Mucosa of descending colon (tissue), 3 donors: ENCODE results near the gene MYLK. TPM values are rescaled to one million over a fixed set of nuclear protein-coding genes. Genes with fewer than 3 reads are reported as not detected.

Source experiments
- ATAC-seq: fragments of 200-7000 bp; cut with Tn5 transposase; one replicate; pipeline ENCODE4 v1.9.1; 2020; ENCODE audit warnings: mild to moderate bottlenecking, moderate library complexity
- DNase-seq, 3 donors: peaks; one replicate each; pipeline ENCODE4 v3.0.0-alpha.2; 2020
- H3K36me3 ChIP-seq: fragments of 200-600 bp; one replicate; pipeline ENCODE4 v1.8.0; 2021; ENCODE audit warnings: low read depth, mild to moderate bottlenecking
- H3K4me1 ChIP-seq: fragments of 200-600 bp; one replicate; pipeline ENCODE4 v1.8.0; 2021; ENCODE audit warnings: low read depth, mild to moderate bottlenecking
- H3K4me3 ChIP-seq: fragments of 200-600 bp; one replicate; pipeline ENCODE4 v1.8.0; 2021; ENCODE audit warnings: mild to moderate bottlenecking
- H3K9me3 ChIP-seq: fragments of 200-600 bp; one replicate; pipeline ENCODE4 v1.8.0; 2021; ENCODE audit warnings: mild to moderate bottlenecking
- CTCF ChIP-seq: fragments of 200-600 bp; IDR thresholded peaks from one replicate; pipeline ENCODE4 v1.8.0; 2022; ENCODE audit warnings: antibody characterized with exemption, mild to moderate bottlenecking
- intact Hi-C, 2 donors: fragments of 100-400 bp; cut with DNase I in 1 of 2; cut with micrococcal nuclease in 1 of 2; formaldehyde crosslinking; loops; one replicate each; pipeline versions ENCODE4 v1.11.0 to v1.11.1; 2022; cut with DNase I, micrococcal nuclease
- total RNA-seq, 3 donors: library from RNA; stranded (reverse); fragmentation: NEBNext Ultra II Directional in 2 of 3; extraction: Animal tissue kit (Norgen Biotek cat#: 25700) in 2 of 3; gene quantifications; one replicate each; pipeline versions ENCODE4 v1.2.1 to v1.2.4, GENCODE V29; 2021 to 2023
- donor health status: DM: no; HTN: no; CAD: no; lungs with moderate emphysema.
- donor health status: DM: no; HTN: no; CAD: no.
- donor health status: DM: no; HTN: yes; CAD: no.

MYLK gene
- total RNA-seq, 3 donors from 2014 or later = 157 to 1,614 (median 175) TPM

- H3K9me3 ChIP-seq = no peaks in the 10 kb centered on the region
- no peak for TF ChIP-seq CTCF
- DNase-seq = no peak
- ATAC-seq = no peak
- no peaks in the 10 kb centered on the region for H3K36me3 ChIP-seq
- intact Hi-C loops = no loop called here
- no peak overlapping the region for H3K4me3 ChIP-seq
- peaks cover 8% of the 10 kb centered on the region for H3K4me1 ChIP-seq
Measured at GRCh38 chr3:123751433-123751832, 132.7 kb downstream of the MYLK start.

DNA sequence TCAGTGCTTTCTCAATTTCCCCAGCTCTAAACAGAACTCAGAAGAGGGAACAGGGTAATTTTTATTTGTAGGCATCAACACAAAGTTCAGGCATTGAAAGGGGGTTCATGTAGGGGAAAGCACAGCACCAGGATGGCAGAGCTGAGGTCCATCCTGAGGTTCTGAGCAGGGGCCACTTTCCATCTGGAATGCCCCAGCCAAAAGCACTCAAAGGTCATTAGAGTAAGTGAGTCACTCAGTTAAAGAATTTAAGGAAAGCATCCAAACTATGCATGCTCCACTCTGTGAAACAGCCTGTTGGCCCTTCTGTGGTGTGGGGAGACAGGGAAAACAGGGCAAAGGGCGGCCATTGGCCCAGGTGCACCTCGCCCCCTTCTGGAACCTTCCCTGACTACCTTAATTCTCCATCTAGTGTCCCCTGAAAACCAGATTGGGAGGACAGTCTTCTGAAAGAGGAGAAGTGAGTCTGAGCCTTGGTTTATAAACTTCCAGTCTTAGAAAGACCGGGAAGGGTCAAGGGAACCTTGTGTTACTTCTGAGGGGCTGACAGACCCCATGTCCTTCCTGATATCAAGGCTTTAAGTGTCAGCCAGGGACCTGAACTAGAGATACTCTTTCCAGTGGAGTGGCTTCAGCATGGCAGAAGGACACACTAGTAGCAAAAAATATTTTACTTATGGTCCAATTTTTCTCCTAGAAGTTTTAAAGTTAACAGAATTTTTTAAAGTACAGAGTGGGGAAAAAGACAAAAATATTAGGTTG lies 133.3 kb downstream of the MYLK start:
- H3K4me3 ChIP-seq = no peak overlapping the region
- intact Hi-C loops = no loop called here
- DNase-seq = no peak
- no peak for TF ChIP-seq CTCF
- H3K9me3 ChIP-seq = no peaks in the 10 kb centered on the region
- H3K4me1 ChIP-seq = peaks cover 8% of the 10 kb centered on the region
- no peaks in the 10 kb centered on the region for H3K36me3 ChIP-seq
- ATAC-seq = no peak

GRCh38 chr3:123750209-123750608 lies 133.9 kb downstream of the MYLK start:
- no peak for DNase-seq
- Histone ChIP-seq H3K36me3 (no peaks in the 10 kb centered on the region), H3K4me1 (peaks cover 8% of the 10 kb centered on the region), H3K9me3 (no peaks in the 10 kb centered on the region), H3K4me3 (no peak overlapping the region)
- ATAC-seq = no peak
- intact Hi-C loops = no loop called here
- TF ChIP-seq CTCF = no peak

DNA sequence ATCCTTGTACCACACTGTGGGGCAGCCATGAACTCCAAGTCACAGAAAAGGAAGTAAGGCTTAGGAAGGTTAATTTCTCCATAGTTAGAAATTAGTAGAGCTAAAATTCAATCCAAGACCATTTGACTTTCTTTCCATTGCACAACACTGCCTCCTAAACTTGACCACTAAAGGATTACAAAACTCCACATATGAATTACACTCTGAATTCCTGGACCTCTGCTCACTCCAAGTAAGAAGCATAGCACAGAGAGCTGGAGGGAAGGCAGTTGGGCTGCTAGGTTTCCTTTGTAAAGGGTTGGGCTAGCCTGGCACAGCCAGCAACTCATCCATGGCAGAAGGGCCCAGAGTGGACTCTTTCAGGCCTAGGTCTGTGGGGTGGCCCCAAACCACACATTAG lies 134.4 kb downstream of the MYLK start:
- intact Hi-C loops = no loop called here
- Histone ChIP-seq H3K4me1 (peaks cover 7% of the 10 kb centered on the region), H3K4me3 (no peak overlapping the region), H3K36me3 (no peaks in the 10 kb centered on the region), H3K9me3 (no peaks in the 10 kb centered on the region)
- no peak for TF ChIP-seq CTCF
- ATAC-seq (peak; percentile 19), DNase-seq (no peak)

GRCh38 chr3:123745184-123745855 lies 138.8 kb downstream of the MYLK start:
- no peaks in the 10 kb centered on the region for H3K9me3 ChIP-seq
- TF ChIP-seq CTCF = no peak
- intact Hi-C loops = no loop called here
- ATAC-seq (no peak), DNase-seq (no peak)
- peaks cover 9% of the 10 kb centered on the region for H3K4me1 ChIP-seq
- no peak overlapping the region for H3K4me3 ChIP-seq
- H3K36me3 ChIP-seq = no peaks in the 10 kb centered on the region
